ENCODE results near the gene BNC2.

GRCh38 chr9:16500386-16500785, 370.1 kb downstream of the BNC2 start:
- TF ChIP-seq FOXM1 (IDR thresholded peaks at IDR 0.05; ENCODE audit: borderline replicate concordance) (no peak), TARDBP (IDR thresholded peaks at IDR 0.05) (no peak), LEF1 (IDR thresholded peaks at IDR 0.05; ENCODE audit: borderline replicate concordance) (no peak), BHLHE40 (IDR thresholded peaks at IDR 0.05; ENCODE audit: borderline replicate concordance) (no peak), FOXA1 (IDR thresholded peaks at IDR 0.05) (no peak), FOXK2 (IDR thresholded peaks at IDR 0.05) (no peak), ZNF384 (IDR thresholded peaks at IDR 0.05) (no peak), SP1 (IDR thresholded peaks at IDR 0.05) (no peak)
